DMS 273 (cell line): ENCODE measurements around the gene EPHA8.

ENCODE experiments used
- DNase-seq: peaks from one replicate; lab custom pipeline; 2025; ENCODE audit not compliant: unreplicated experiment; lab: John Stamatoyannopoulos, UW

The EPHA8 gene

GRCh38 chr1:22535399-22535798 is 27.9 kb upstream of the EPHA8 start:
- DNase-seq, result no peak

DNA sequence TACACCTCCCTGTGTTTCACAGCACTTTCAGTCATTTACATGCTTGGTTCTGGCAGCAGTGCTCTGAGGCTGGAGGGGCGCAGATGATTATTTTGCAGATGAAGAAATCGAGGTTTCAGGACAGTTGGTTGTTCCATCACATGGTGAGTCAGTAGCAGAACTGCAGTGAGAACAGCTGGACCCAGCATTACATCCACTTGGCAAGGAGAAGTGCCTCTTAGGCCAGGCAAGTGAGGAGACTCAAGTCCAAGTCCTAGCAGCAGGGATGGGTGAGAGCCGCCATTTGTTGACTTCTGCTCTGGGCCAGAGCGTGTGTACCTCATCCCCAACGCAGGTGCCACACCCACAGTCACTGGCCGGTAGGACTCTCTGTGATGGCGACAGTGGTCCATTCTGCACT is 26.8 kb upstream of the EPHA8 start:
- no peak for DNase-seq

DNA sequence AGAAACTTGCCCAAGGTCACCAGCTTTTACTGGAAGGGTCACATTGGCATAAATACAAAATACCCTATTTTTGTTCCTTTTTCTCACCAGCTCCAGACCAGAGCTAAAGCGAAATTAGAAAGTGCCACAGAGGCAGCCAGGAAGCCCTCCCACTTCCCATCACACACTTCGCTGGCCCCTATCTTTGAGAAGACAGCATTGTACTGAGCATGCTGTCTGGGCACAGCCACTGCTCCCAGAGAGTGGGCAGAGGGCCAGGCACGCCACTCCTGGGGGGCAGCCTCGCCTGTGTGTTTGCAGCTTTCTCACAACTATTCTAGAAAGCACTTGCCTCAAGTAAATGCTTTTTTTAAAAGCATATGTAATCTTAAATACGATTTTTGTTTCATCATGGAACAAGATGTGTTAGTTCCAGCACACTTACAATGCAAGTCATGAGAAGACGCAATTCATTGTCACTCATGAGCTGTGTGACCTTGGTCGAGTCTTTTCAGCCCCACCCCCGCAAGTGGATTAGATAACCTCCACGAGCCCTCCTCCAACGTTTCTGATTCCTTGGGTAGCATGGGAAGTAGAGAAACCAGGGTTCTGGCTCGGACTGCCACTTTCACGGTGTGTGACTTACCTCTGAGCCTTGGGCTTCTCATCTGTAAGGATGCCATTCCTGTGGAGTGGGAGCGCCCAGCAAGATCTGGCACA is 25.7 kb upstream of the EPHA8 start:
- DNase-seq, result no peak

- DNase-seq, result no peak
Observed at GRCh38 chr1:22539510-22540118, 23.7 kb upstream of the EPHA8 start.

GRCh38 chr1:22540337-22540736 is 23.0 kb upstream of the EPHA8 start:
- DNase-seq, result no peak

DNA sequence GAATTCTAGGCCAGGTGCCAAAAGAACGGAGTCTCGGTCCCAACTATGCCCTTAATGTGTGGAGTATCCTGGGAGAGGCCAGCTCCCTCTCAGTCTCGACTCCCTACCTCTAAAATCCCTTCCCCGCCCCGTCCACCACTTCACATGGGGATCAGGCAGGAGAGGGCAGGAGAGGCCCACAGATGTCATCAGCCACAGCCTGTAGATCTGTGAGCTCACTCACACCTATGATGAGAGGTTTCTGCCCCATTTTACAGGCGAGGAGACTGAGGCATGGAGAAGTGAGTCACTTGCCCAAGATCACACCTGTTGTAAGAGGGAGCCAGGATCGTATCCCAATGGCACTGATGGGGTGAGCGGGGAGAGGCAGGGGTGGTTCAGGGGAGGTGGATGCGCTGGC is 20.4 kb upstream of the EPHA8 start:
- DNase-seq, result no peak

GRCh38 chr1:22543679-22544078 is 19.6 kb upstream of the EPHA8 start:
- DNase-seq, result no peak

GRCh38 chr1:22544606-22545005 is 18.7 kb upstream of the EPHA8 start:
- no peak for DNase-seq

DNA sequence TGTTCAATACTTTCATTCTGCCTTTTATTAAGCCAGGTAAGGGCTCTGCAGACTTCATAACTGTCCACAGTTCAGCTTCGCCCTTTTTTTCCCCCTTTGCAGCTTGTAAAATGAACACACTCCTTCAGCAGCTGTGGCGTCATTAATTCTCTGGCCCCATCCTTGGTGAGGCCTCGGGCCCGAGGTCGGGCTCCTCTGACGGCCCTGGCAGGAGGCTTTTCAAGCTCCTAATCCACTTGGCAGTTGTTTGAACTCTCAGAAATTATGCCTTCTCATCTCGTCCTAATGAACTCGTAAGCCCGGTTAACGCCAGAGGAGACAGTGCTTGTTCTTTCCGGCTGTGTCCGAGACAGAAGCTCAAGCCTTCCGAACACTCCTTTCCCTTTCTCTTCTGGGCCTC is 18.1 kb upstream of the EPHA8 start:
- no peak for DNase-seq

DNA sequence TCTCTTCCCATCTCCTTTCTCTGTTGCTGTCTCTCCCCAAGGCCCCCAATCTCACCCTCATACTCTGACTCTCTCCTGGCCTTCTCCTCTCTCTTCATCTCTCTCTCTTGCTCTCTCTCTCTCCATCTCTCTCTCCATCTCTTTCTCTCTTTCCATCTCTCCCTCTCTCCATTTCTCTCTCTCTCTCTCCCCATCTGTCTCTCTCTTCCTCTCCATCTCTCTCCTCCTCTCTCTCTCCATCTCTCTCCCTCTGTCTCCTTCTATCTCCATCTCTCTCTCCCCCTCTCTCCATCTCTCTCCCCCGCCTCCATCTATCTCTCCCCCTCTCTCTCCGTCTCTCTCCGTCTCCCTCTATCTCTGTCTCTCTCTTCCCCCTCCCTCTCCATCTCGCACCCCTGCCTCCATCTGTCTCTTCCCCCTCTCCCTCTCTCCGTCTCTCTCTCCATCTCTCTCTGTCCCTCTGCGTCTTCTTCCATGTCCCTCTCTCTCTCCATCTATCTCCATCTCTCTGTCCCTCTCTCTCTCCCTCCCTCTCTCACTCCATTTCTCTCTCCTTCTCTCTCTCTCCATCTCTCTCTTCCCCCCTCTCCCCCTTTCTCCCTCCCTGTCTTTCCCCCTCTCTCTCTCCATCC is 16.0 kb upstream of the EPHA8 start:
- no peak for DNase-seq

DNA sequence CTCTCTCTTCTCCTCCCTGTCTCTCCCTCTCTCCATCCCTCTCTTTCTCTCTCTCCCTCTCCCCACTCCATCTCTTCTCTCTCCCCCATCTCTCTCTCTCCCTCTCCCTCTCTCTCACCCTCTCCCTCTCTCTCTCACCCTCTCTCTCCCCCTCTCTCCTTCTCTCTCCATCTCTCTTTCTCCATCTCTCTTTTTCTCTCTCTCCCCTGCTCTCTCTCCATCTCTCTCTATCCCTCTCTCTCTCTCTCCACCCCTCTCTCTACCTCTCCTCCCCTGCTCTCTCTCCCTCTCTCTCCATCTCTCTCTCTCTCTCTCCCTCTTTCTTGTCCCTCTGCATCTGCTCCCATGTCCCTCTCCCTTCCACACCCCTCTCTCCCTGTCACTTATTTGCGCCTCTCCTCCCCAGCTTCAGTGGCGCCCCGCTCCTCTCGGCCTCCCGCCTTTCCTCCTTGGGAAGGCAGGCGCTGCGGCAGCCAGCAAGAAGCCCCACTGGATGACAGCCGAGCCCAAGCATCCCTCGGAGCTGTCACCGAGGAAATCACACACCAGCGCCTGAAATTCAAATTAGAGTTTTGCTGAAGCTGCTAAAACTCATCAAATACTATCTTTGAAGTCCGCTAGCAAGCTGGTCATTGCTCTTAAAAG is 15.3 kb upstream of the EPHA8 start:
- no peak for DNase-seq

DNA sequence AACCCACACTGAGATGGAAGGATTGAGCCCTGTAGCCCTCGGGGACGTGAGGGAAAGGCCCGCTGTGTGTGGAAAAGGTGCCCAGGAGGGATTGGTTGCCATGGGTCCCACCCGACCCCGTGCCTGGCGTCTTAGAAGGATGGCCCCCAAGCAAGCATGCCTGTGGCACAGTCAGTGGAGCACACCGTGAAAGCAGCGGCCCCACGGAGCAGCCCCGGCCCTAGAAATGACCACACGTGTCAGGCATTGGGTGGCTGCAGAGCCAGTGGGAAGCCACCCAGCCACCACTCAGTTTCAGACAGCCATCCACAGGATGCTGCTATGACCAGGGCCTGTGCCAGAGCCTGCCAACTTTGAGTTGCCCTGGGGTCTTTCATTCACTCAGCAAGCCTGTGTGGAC is 13.3 kb upstream of the EPHA8 start:
- no peak for DNase-seq

GRCh38 chr1:22551591-22551990 is 11.7 kb upstream of the EPHA8 start:
- DNase-seq, result no peak

DNA sequence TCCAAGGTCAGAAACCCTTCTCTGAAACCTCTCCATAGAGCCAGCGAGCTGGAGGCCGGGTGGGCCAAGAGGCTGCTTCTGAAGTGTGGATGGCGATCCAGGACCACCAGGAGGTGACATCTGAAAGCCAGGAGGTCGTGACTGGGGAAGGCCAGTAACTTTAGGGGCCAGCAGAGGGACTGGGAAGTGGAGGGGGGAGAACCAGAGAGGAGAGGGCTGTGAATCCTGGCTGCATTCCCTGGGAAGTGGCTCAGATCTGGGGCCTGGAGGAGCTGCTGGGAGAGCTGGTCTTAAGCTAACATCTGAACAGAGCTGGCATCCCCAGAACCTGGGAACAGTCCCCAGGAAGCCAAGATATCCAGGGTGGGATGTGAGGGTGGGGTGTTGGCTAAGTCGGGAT is 11.3 kb upstream of the EPHA8 start:
- DNase-seq, result no peak

DNA sequence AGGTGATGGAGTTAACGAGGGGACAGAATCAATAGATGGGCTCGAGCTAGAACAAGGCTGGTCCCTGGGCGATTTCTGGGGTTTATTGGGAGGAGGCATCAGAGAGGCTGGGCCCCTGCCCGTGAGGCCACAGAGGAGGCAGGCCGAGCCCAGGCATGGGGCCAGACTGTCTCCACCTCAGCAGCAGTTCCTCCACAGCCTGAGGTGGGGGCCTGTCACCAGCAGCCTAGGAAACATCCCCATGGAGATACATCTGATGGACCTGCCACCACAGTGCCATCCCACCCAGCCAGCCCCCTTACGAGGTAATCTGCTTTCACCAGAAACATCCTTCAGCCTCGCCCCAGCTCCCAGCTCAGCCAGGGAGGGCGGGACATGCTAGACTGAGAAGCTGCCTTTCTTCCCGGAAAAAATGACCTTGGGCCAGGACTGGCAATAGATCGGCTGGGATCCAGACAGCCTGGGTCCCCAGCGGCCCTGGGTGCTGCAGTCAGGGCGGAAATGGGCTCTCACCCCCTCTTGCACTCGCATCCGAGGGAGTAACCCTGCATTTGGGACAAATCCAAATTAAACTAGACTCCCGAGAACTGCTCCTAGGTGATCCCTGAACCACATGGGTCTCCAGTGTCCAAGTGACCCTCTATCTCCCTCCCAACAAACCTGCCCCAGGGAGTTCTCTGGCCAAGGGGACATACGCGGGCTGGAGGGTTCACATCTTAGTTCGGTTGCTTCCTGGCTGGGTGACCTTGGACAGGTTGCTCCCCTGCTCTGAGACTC is 10.0 kb upstream of the EPHA8 start:
- no peak for DNase-seq

DNA sequence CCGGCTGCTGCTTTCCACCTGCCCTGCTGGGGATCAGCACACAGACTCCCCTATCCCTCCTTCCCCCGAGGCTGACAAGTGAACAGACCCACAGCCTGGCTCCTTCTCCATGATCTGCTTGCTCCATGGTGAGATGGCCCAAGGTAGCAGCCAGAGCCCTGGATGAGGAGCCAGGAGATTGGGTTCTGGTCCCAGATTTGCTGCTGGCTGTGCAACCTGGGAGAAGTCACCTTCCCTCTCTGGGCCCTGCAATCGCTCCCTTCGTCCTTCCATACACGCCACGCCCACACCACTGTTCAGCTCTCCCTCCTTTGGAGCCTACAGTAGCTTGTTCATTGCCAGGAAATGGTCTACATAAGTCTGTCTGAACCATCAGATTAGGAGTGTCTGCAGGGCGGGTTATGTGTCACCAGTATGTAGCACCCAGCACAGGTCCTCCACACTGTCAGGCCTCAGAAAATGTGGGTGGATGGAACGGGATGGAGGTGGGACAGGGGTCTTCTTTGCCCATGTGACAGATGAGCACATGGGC is 9.2 kb upstream of the EPHA8 start:
- DNase-seq, result no peak

- no peak for DNase-seq
Observed at GRCh38 chr1:22555371-22555656, 8.0 kb upstream of the EPHA8 start.

GRCh38 chr1:22556391-22557104 is 6.7 kb upstream of the EPHA8 start:
- DNase-seq, result no peak

DNA sequence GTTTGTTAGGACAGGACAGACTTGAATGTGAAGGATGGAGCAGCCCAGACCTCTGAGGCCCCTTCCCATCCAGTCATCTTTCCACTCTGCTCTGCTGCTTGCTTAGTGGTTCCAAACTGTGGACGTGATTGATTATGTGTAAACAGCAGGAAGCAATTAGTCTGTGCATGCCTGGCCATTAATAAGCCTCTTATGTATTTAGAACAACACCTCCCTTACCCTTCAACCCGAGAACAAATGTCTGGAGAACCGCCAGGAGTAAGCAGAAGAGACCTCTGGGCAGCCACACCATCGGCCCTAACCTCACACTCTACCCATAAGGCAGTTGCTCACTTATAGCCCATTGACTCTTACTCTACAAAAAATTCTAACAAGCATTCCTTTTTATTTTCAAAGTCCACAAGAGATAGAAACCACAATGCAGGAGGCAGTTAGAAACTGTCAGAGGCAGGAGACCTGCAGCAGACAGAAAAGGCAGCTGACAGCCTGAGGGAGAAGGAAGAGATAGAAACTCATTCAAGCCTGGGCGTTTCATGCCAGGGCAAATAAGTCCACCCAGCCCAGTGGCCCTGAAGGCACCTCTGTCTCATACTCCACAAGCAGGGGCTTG is 5.8 kb upstream of the EPHA8 start:
- DNase-seq, result no peak
